ENCODE measurements around the gene PEX10. TPM values are rescaled to one million over a fixed set of nuclear protein-coding genes. Genes with fewer than 3 reads are reported as not detected.

The PEX10 gene
- total and polyA plus RNA-seq, 8 donors, result 10.1 to 16.8 (median 12.2) TPM

GRCh38 chr1:2425892-2426291 lies 13.5 kb upstream of the PEX10 start:
- intact Hi-C loops (cut with DNase I), result loop anchor here in 1 of 3 donors (10.0 kb wide), 1 partner anchor 209 kb away; the partner anchor contains the start of gene MMEL1
- no peak for FAIRE-seq

GRCh38 chr1:2422523-2422922 lies 10.2 kb upstream of the PEX10 start:
- intact Hi-C loops (cut with DNase I), result loop anchor here in 1 of 3 donors (10.0 kb wide), 1 partner anchor 212 kb away; the partner anchor contains the start of gene MMEL1
- 77 to 79% methylated on average over 4 of the region's 4 CpGs for WGBS, 2 donors

More at GRCh38 chr1:2425892-2426291, 13.5 kb upstream of the PEX10 start:
- H3K36me3 ChIP-seq, result no peaks in the 10 kb centered on the region
- no peak overlapping the region for H3K4me3 ChIP-seq
- DNase-seq, result no peak
- H3K9me3 ChIP-seq, result no peaks in the 10 kb centered on the region
- H3K27ac ChIP-seq, result no peak overlapping the region
- H3K4me1 ChIP-seq, result no peaks in the 10 kb centered on the region
- WGBS, 2 donors, result 51 to 53% methylated on average over 11 of the region's 11 CpGs
- H3K27me3 ChIP-seq, result no peaks in the 10 kb centered on the region
- ATAC-seq, result no peak
- no peak for TF ChIP-seq CTCF (IDR thresholded peaks at IDR 0.05)

GRCh38 chr1:2419416-2419815 lies 7.1 kb upstream of the PEX10 start:
- no peaks in the 10 kb centered on the region for H3K9me3 ChIP-seq
- no peak overlapping the region for H3K27ac ChIP-seq
- 53 to 59% methylated on average over 14 to 16 of the region's 16 CpGs for WGBS, 2 donors
- TF ChIP-seq CTCF (IDR thresholded peaks at IDR 0.05), result no peak
- H3K4me3 ChIP-seq, result no peak overlapping the region
- H3K27me3 ChIP-seq, result peaks cover 0 to 11% (median 2%) of the 10 kb centered on the region in 4 donors
- H3K4me1 ChIP-seq, result peaks cover 0 to 2% (median 0%) of the 10 kb centered on the region in 3 donors
- intact Hi-C loops (cut with DNase I), result loop anchor here in 2 of 3 donors (5.0 kb wide), 2 partner anchors 128 to 363 kb away; no protein-coding TSS in a partner anchor
- H3K36me3 ChIP-seq, result no peaks in the 10 kb centered on the region
- no peak for FAIRE-seq
- DNase-seq, result peak in 2 of 6 donors; percentile 20 to 45
- no peak for ATAC-seq

More at GRCh38 chr1:2422523-2422922, 10.2 kb upstream of the PEX10 start:
- no peak for TF ChIP-seq CTCF (IDR thresholded peaks at IDR 0.05)
- no peaks in the 10 kb centered on the region for H3K9me3 ChIP-seq
- H3K4me1 ChIP-seq, result no peaks in the 10 kb centered on the region
- no peak overlapping the region for H3K27ac ChIP-seq
- H3K27me3 ChIP-seq, result peaks cover 0 to 4% (median 0%) of the 10 kb centered on the region in 4 donors
- DNase-seq (no peak), ATAC-seq (no peak), FAIRE-seq (no peak)
- H3K36me3 ChIP-seq, result no peaks in the 10 kb centered on the region
- no peak overlapping the region for H3K4me3 ChIP-seq

- TF ChIP-seq CTCF (IDR thresholded peaks at IDR 0.05), result no peak
- 41% methylated on average over 16 of the region's 16 CpGs for WGBS, 2 donors
- no peak for ATAC-seq
- H3K36me3 ChIP-seq, result no peaks in the 10 kb centered on the region
- H3K9me3 ChIP-seq, result no peaks in the 10 kb centered on the region
- no peak overlapping the region for H3K4me3 ChIP-seq
- intact Hi-C loops (cut with DNase I), result loop anchor here in 2 of 3 donors (5.0 kb wide), 2 partner anchors 128 to 363 kb away; no protein-coding TSS in a partner anchor
- no peak overlapping the region for H3K27ac ChIP-seq
- no peak for FAIRE-seq
- peaks cover 0 to 11% (median 2%) of the 10 kb centered on the region in 4 donors for H3K27me3 ChIP-seq
- DNase-seq, result peak in 2 of 6 donors; percentile 20 to 58
- H3K4me1 ChIP-seq, result peaks cover 0 to 8% (median 0%) of the 10 kb centered on the region in 3 donors
Observed at GRCh38 chr1:2418791-2419320, 6.5 kb upstream of the PEX10 start.

GRCh38 chr1:2417833-2418225 lies 5.5 kb upstream of the PEX10 start:
- Histone ChIP-seq H3K27ac (no peak overlapping the region), H3K9me3 (no peaks in the 10 kb centered on the region), H3K27me3 (peaks cover 0 to 11% (median 2%) of the 10 kb centered on the region in 4 donors), H3K4me3 (no peak overlapping the region), H3K4me1 (peaks cover 6 to 13% (median 7%) of the 10 kb centered on the region in 3 donors), H3K36me3 (no peaks in the 10 kb centered on the region)
- FAIRE-seq (no peak), ATAC-seq (no peak), DNase-seq (peak in 2 of 6 donors; percentile 13 to 61)
- WGBS, 2 donors, result 57 to 63% methylated on average over 14 of the region's 14 CpGs
- no peak for TF ChIP-seq CTCF (IDR thresholded peaks at IDR 0.05)
- intact Hi-C loops (cut with DNase I), result loop anchor here in 2 of 3 donors (5.0 kb wide), 2 partner anchors 129 to 364 kb away; no protein-coding TSS in a partner anchor

Data from pancreas (tissue), 10 donors.